ENCODE results near the gene ATP2C2. TPM values are rescaled to one million over a fixed set of nuclear protein-coding genes. Genes with fewer than 3 reads are reported as not detected.

The ATP2C2 gene
- total RNA-seq, 1 experiment from 2014 or later, result 4.0 TPM

- no peak overlapping the region for H2BK120ac ChIP-seq (ENCODE audit: low read depth, low read length, poor library complexity, severe bottlenecking)
- no peak for DNase-seq
- H2BK15ac ChIP-seq (ENCODE audit: low read depth, low read length), result no peak overlapping the region
- Mint-ChIP-seq H3K27ac (no peak overlapping the region), H3K4me3 (no peak overlapping the region), H3K36me3 (ENCODE audit: insufficient read depth in 1 of 3, low read depth in 3 of 3) (peaks cover 3 to 12% (median 6%) of the 10 kb centered on the region in 3 experiments; a peak in 5 of 7 replicates), H3K9me3 (peaks cover 3% of the 10 kb centered on the region in 2 experiments; a peak in 2 of 5 replicates), H3K4me1 (no peaks in the 10 kb centered on the region), H3K27me3 (ENCODE audit: low read depth) (peaks cover 34% of the 10 kb centered on the region)
- no peak overlapping the region for H2AFZ ChIP-seq (ENCODE audit: low read length)
- H3K79me1 ChIP-seq (ENCODE audit: insufficient read depth, low read depth, low read length, poor library complexity, severe bottlenecking), result no peaks in the 10 kb centered on the region
- H3K14ac ChIP-seq (ENCODE audit: insufficient read depth, low read length), result no peak overlapping the region; the same call in 1 of the 2 replicates
- no peak overlapping the region for H3K27ac ChIP-seq (ENCODE audit: insufficient read length, low read depth, low read length)
- H3T11ph ChIP-seq (ENCODE audit: low read length), result no peak overlapping the region
- no peaks in the 10 kb centered on the region for H3K79me2 ChIP-seq (ENCODE audit: insufficient read depth, low read length)
- H3K23me2 ChIP-seq (ENCODE audit: insufficient read length, low read depth, low read length, poor library complexity, severe bottlenecking), result no peaks in the 10 kb centered on the region
- no peaks in the 10 kb centered on the region for H3K9me3 ChIP-seq (ENCODE audit: control insufficient read depth, low read depth, low read length)
- H3K4me1 ChIP-seq (ENCODE audit: insufficient read depth, low read length), result no peaks in the 10 kb centered on the region
- H3K4ac ChIP-seq (ENCODE audit: low read depth, low read length), result no peak overlapping the region
- no peak overlapping the region for H2AK5ac ChIP-seq (ENCODE audit: insufficient read length, low read length)
- H4K8ac ChIP-seq (replicated peaks; ENCODE audit: insufficient read length, low read depth, low read length), result no peak overlapping the region
- TF ChIP-seq, protein P1, sequence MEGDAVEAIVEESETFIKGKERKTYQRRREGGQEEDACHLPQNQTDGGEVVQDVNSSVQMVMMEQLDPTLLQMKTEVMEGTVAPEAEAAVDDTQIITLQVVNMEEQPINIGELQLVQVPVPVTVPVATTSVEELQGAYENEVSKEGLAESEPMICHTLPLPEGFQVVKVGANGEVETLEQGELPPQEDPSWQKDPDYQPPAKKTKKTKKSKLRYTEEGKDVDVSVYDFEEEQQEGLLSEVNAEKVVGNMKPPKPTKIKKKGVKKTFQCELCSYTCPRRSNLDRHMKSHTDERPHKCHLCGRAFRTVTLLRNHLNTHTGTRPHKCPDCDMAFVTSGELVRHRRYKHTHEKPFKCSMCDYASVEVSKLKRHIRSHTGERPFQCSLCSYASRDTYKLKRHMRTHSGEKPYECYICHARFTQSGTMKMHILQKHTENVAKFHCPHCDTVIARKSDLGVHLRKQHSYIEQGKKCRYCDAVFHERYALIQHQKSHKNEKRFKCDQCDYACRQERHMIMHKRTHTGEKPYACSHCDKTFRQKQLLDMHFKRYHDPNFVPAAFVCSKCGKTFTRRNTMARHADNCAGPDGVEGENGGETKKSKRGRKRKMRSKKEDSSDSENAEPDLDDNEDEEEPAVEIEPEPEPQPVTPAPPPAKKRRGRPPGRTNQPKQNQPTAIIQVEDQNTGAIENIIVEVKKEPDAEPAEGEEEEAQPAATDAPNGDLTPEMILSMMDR (conservative IDR thresholded peaks at IDR 0.05), result no peak
- H2BK5ac ChIP-seq (ENCODE audit: insufficient read length, low read length), result no peak overlapping the region
- no peaks in the 10 kb centered on the region for H4K20me1 ChIP-seq (ENCODE audit: control insufficient read depth, insufficient read depth, insufficient read length)
- no peak overlapping the region for H4K5ac ChIP-seq (ENCODE audit: insufficient read length, low read depth, low read length)
- H3K23ac ChIP-seq (ENCODE audit: insufficient read length, low read depth, low read length), result no peak overlapping the region
- no peak overlapping the region for H4K91ac ChIP-seq (ENCODE audit: insufficient read length, low read depth, low read length)
- no peak overlapping the region for H3K56ac ChIP-seq (ENCODE audit: insufficient read length, low read depth, low read length)
- no peaks in the 10 kb centered on the region for H3K27me3 ChIP-seq (ENCODE audit: insufficient read depth, low read length)
- no CpG with 5 or more reads among the region's 9 CpGs for WGBS (ENCODE audit: extremely low coverage, insufficient read length, low lambda C conversion rate)
- H2BK12ac ChIP-seq (ENCODE audit: insufficient read length, low read depth, low read length), result no peak overlapping the region
- H3K18ac ChIP-seq (ENCODE audit: insufficient read length, low read depth, low read length), result no peak overlapping the region
- no peak overlapping the region for H3K9ac ChIP-seq (ENCODE audit: extremely low read depth, insufficient read length, low read length)
- H3K4me2 ChIP-seq (ENCODE audit: insufficient read depth, insufficient read length, low read length), result no peak overlapping the region
- no peak overlapping the region for H2BK20ac ChIP-seq (ENCODE audit: low read depth, low read length, poor library complexity, severe bottlenecking)
Observed at GRCh38 chr16:84425696-84426095, 57.4 kb downstream of the ATP2C2 start.

All from H9 (cell line).